Right lobe of liver (tissue), 6 donors: Measurements from ENCODE around the gene MKKS. TPM values are rescaled to one million over a fixed set of nuclear protein-coding genes. Genes with fewer than 3 reads are reported as not detected.
A peak's percentile ranks its signal among the peaks of the same experiment; 100 is the strongest.

Experiments
- ATAC-seq, 4 donors: fragments of 200-7000 bp; cut with Tn5 transposase; one replicate each; pipeline ENCODE4 v1.9.1; 2020; ENCODE audit warnings: mild to moderate bottlenecking in 4 of 4, moderate library complexity in 4 of 4
- DNase-seq, 3 donors: peaks; one replicate each; pipeline ENCODE4 v3.0.0-alpha.2; 2020
- H3K27ac ChIP-seq, 3 donors: fragments of 200-600 bp; one replicate each; pipeline ENCODE4 v1.8.0; 2022
- H3K27me3 ChIP-seq, 2 donors: fragments of 200-600 bp; one replicate each; pipeline ENCODE4 v1.8.0; 2022
- H3K36me3 ChIP-seq, 4 donors: fragments of 200-600 bp; sonication (generic) in 1 of 4; one replicate each; pipeline versions ENCODE4 v1.5.1 to v1.8.0; 2017 to 2022; ENCODE audit warnings: control low read depth in 1 of 4
- H3K4me1 ChIP-seq, 4 donors: fragments of 200-600 bp; sonication (generic) in 1 of 4; one replicate each; pipeline versions ENCODE4 v1.5.1 to v1.8.0; 2017 to 2022; ENCODE audit warnings: control low read depth in 1 of 4
- H3K4me3 ChIP-seq, 3 donors: fragments of 200-600 bp; one replicate each; pipeline ENCODE4 v1.8.0; 2022
- H3K9me3 ChIP-seq, 4 donors: fragments of 200-600 bp; sonication (generic) in 1 of 4; one replicate each; pipeline versions ENCODE4 v1.5.1 to v1.8.0; 2017 to 2022; ENCODE audit warnings: control low read depth in 1 of 4
- CTCF ChIP-seq, 4 donors: fragments of 200-600 bp in 3 of 4; fragments of 450-650 bp in 1 of 4; IDR thresholded peaks; one replicate each; pipeline versions ENCODE4 v1.5.1 to v1.8.0; 2016 to 2022; ENCODE audit warnings: antibody characterized with exemption in 4 of 4, mild to moderate bottlenecking in 2 of 4
- POLR2A ChIP-seq: fragments of 450-650 bp; IDR thresholded peaks from one replicate; pipeline ENCODE4 v1.6.1; 2017; ENCODE audit warnings: antibody characterized with exemption, mild to moderate bottlenecking
- WGBS: methylation state at CpG from one replicate; pipeline ENCODE4 v1.1.6; 2018; ENCODE audit warnings: low coverage, low lambda C conversion rate; ENCODE audit not compliant: insufficient coverage; ENCODE audit errors: missing lambda C conversion rate; 5-methylcytosine and 5-hydroxymethylcytosine counted together
- intact Hi-C, 2 donors: fragments of 100-400 bp; cut with DNase I; formaldehyde crosslinking; loops; one replicate each; pipeline versions ENCODE4 v1.11.2 to v1.14.1; 2022
- total RNA-seq, 6 experiments: library from RNA; depleted of rRNA in 2 of 6; stranded (reverse); fragments of >200 nt in 2 of 6; fragmentation: NEBNext Ultra II Directional in 3 of 6; extraction: Animal tissue kit (Norgen Biotek cat#: 25700) in 3 of 6; gene quantifications; one replicate each; pipeline versions ENCODE4 v1.1.0 to v1.2.4, GENCODE V29; 2016 to 2023
- donor health status: DM: no; HTN: yes; CAD: no.
- donor health status: DM: no; HTN: no; CAD: no.
- donor health status: DM: no; HTN: no; CAD: no.
- donor health status: DM: no; HTN: yes; CAD: no.
- donor health status: DM: no; HTN: yes; CAD: no.

MKKS gene
- total RNA-seq, 6 experiments from 2014 or later, result 11.4 to 17.6 (median 12.1) TPM

- peak overlapping the region in 2 of 3 donors; percentile 15 to 26 for H3K4me3 ChIP-seq
- H3K27ac ChIP-seq, result peak overlapping the region; percentile 38 to 68 (median 55)
- peaks cover 0 to 58% (median 22%) of the 10 kb centered on the region in 4 donors for H3K4me1 ChIP-seq
- no peaks in the 10 kb centered on the region for H3K27me3 ChIP-seq
- TF ChIP-seq POLR2A, result no peak
- no peak for TF ChIP-seq CTCF (IDR thresholded peaks at IDR 0.05)
- 5% methylated on average over 4 of the region's 4 CpGs for WGBS
- DNase-seq (peak in 2 of 3 donors; percentile 63 to 66), ATAC-seq (peak; percentile 21 to 66 (median 58))
- no peaks in the 10 kb centered on the region for H3K36me3 ChIP-seq
- intact Hi-C loops, result no loop called here
- no peaks in the 10 kb centered on the region for H3K9me3 ChIP-seq
These were observed 64.3 kb downstream of the MKKS start for GRCh38 chr20:10369723-10370090.

GRCh38 chr20:10368702-10369041, 65.3 kb downstream of the MKKS start:
- Histone ChIP-seq H3K9me3 (no peaks in the 10 kb centered on the region), H3K4me3 (peak overlapping the region in 2 of 3 donors; percentile 17 to 31), H3K27me3 (no peaks in the 10 kb centered on the region), H3K4me1 (peaks cover 0 to 49% (median 22%) of the 10 kb centered on the region in 4 donors), H3K36me3 (no peaks in the 10 kb centered on the region), H3K27ac (peak overlapping the region; percentile 37 to 68 (median 55))
- TF ChIP-seq POLR2A, result no peak
- peak in 3 of 4 donors; percentile 4 to 47 (median 12) for ATAC-seq
- no peak for DNase-seq
- intact Hi-C loops, result no loop called here
- WGBS, result 45% methylated on average over 3 of the region's 3 CpGs

- no peaks in the 10 kb centered on the region for H3K36me3 ChIP-seq
- H3K4me1 ChIP-seq, result peaks cover 0 to 49% (median 22%) of the 10 kb centered on the region in 4 donors
- ATAC-seq (peak; percentile 71 to 85 (median 77)), DNase-seq (peak; percentile 22 to 56 (median 50))
- peak overlapping the region in 2 of 3 donors; percentile 17 to 31 for H3K4me3 ChIP-seq
- intact Hi-C loops, result no loop called here
- peak overlapping the region; percentile 37 to 68 (median 55) for H3K27ac ChIP-seq
- peak; percentile 16 for TF ChIP-seq POLR2A
- TF ChIP-seq CTCF (IDR thresholded peaks at IDR 0.05), result peak in 1 of 4 donors; percentile 15
- no peaks in the 10 kb centered on the region for H3K27me3 ChIP-seq
- 44% methylated on average over 10 of the region's 12 CpGs for WGBS
- no peaks in the 10 kb centered on the region for H3K9me3 ChIP-seq
These were observed 65.9 kb downstream of the MKKS start for GRCh38 chr20:10367943-10368701.

- ATAC-seq, result no peak
- TF ChIP-seq POLR2A (no peak), CTCF (IDR thresholded peaks at IDR 0.05) (no peak)
- peak overlapping the region in 1 of 3 donors; percentile 11 for H3K4me3 ChIP-seq
- intact Hi-C loops, result no loop called here
- no peaks in the 10 kb centered on the region for H3K27me3 ChIP-seq
- no peaks in the 10 kb centered on the region for H3K36me3 ChIP-seq
- H3K27ac ChIP-seq, result peak overlapping the region in 1 of 3 donors; percentile 68
- H3K9me3 ChIP-seq, result no peaks in the 10 kb centered on the region
- H3K4me1 ChIP-seq, result peaks cover 0 to 49% (median 22%) of the 10 kb centered on the region in 4 donors
- DNase-seq, result no peak
These were observed 66.4 kb downstream of the MKKS start for GRCh38 chr20:10367693-10367942.

- ATAC-seq (peak in 1 of 4 donors; percentile 5), DNase-seq (no peak)
- Histone ChIP-seq H3K36me3 (no peaks in the 10 kb centered on the region), H3K4me3 (peak overlapping the region in 1 of 3 donors; percentile 11), H3K27me3 (no peaks in the 10 kb centered on the region), H3K27ac (peak overlapping the region in 2 of 3 donors; percentile 18 to 68), H3K9me3 (no peaks in the 10 kb centered on the region), H3K4me1 (peaks cover 0 to 48% (median 21%) of the 10 kb centered on the region in 4 donors)
- 40% methylated on average over 4 of the region's 4 CpGs for WGBS
- TF ChIP-seq CTCF (IDR thresholded peaks at IDR 0.05) (no peak), POLR2A (no peak)
- intact Hi-C loops, result no loop called here
These were observed 66.9 kb downstream of the MKKS start for GRCh38 chr20:10366898-10367692.
